GM18873 (cell line): Measurements from ENCODE around the gene CASKIN2.
"Not testable (repeated sequence)": the region's sequence is repeated elsewhere in the genome, so short reads cannot be mapped to it uniquely, and the experiment has no call there.

Experiments used
- ATAC-seq: cut with Tn5 transposase; IDR thresholded peaks from one replicate; pipeline ENCODE4 v1.9.1; 2021; ENCODE audit warnings: mild to moderate bottlenecking, moderate library complexity, moderate number of reproducible peaks; ENCODE audit not compliant: unreplicated experiment, low FRiP score

The CASKIN2 gene

GRCh38 chr17:75475144-75475835 is 40.0 kb downstream of the CASKIN2 start:
- no peak for ATAC-seq

- ATAC-seq, result no peak
Measured at GRCh38 chr17:75474736-75475135, 40.6 kb downstream of the CASKIN2 start.

DNA sequence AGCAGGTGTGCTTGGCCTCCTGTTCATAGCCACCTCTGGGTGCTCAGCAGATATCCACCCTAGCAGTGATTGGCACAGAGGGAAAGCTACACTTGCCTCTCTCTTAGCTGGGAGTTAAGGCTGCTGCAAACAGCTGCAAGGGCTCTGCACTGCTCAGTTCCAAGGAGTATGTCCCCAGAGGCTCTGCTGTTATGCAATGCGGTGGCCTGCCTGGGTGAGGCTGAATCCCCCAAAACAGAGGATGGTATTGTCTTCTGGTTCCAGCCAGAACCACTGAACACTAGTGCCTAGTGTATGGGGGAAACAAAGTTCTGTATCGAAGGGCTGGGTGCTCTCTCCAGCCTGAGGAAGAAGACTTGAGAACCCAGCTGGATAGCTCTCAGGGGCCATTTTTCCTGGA is 42.1 kb downstream of the CASKIN2 start:
- ATAC-seq, result no peak

DNA sequence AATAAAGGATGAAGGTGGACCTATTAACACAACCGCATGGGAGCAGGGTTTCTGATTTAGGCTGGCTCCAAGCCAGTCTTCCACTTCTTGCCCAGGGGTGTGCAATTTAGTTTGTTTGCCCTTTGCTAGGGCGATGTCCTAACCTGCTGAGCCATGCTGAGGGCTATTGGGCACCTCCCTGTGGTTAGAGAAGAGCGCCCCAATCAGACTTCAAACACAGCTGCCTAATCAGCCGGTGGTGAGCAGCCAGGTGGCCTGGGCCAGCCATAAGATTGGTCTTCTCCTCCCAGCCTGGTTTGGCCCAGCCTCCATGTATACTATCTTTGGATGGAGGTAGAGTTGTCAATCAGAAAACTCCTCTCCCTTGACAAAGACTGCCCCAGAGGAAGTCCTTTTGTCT is 43.2 kb downstream of the CASKIN2 start:
- ATAC-seq, result no peak

DNA sequence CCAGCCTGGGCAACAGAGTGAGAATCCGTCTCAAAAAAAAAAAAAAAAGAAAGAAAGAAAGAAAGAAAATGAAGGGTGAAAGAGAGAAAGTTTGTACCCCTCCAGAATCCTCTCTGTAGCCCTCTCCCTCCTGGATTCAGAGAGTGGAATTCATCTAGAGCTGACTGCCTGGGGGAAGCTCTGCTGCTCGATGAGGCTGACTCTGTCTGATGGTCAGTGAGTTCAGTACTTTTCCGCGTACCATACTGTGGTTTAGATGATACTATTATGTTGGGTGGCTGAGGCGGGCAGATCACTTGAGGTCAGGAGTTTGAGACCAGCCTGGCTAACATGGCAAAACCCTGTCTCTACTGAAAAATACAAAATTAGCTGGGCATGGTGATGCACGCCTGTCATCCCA is 44.1 kb downstream of the CASKIN2 start:
- ATAC-seq, result no peak

DNA sequence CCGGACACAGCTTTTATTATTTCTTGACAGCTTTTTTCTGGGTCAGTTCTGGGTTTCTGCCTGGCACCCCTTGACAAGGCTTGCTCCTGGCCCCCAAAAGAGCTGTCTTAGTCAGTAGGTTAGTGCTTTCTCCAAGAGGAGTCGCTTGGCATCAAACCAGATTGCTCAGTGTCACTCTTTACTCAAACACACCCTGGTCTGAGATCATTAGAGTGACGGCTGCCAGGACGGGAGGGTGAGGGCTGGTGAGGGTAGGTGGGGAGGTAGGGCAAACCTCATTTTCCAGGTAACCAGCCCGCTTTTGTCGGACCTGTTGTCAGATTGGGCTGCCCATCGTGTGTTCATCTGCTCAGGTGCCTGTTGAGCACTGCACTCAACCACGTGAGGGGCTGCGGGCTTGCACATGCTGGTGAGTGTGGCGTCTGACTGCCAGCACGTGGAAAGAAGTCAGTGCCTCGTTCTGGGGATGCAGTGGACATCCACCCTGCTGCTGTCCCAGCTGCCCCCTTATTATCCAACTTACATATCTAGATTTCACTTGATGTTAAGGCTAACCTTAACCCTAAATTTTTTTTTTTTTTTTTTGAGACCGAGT is 46.5 kb downstream of the CASKIN2 start:
- ATAC-seq, result no peak

DNA sequence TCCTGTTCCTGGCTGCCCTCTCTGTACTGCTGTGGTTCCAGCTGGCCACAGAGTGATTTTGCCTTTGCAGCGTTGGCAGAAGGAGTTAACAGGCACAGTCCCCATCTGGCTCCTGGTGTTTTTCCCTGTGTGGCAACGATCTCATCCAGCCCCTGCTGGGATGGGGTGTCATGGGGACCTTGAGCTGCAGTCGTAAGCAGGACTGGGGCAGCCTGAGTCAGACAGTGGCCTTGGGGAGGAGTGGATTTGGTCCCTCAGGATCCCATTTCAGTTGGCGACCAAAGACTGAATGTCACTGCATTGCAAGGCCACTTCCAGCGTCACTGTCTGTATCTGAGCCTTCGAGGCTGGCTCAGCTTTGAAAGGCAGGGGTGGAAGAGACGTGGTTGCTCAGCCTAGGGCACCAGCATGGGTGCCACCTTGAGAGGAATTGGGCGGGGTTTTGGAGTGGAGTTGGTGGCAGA is 47.0 kb downstream of the CASKIN2 start:
- ATAC-seq, result no peak

DNA sequence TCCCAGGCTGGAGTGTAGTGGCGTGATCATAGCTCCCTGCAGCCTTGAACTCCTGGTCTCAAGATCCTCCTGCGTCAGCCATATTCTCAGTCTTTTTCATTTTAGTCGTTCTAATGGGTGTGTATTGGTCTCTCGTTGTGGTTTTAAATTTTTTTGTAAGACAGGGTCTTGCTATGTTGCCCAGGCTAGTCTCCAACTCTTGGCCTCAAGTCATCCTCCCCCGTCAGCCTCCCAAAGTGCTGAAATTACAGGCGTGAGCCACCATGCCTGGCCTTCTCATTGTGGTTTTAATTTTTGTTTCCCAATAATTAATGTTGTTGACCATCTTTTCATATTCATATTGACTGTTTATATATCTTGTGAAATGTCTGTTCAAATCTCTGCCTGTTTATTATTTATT is 50.3 kb downstream of the CASKIN2 start:
- no peak for ATAC-seq

GRCh38 chr17:75463603-75464002 is 51.7 kb downstream of the CASKIN2 start:
- ATAC-seq, result no peak

GRCh38 chr17:75460295-75460694 is 55.0 kb downstream of the CASKIN2 start:
- ATAC-seq, result no peak

DNA sequence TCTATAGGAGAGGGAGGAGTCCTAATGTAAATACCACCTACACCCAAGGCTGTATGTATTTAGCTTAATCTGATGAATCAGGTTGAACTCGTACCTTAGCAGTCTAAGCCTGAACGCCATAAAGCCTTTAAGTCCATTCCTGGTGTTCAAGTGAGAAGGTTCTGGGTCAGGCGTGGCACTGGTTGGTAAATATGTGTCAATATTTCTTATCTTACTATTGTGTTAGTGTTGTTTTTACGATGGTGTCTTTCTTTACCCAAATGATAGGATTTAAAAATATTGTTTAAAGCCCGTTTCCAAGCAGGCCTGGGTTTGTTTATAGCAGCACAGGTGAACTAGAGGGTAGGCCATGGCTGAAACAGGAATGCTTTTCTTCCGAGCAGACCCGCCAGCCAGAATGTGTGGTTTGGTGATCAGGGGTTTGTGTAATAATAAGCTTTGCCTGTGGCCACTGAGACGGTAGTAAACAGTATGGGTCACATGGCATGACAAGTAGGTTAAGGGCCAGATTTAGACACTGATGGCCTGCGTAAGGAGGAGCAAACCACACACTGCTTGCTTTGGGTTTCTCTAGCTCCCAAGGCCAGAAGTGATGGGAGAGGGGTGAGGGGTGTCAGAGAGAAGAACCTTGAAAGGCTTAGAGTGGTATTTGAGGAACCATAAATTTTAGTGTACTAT is 55.6 kb downstream of the CASKIN2 start:
- no peak for ATAC-seq

GRCh38 chr17:75459246-75459589 is 56.1 kb downstream of the CASKIN2 start:
- ATAC-seq, result no peak

DNA sequence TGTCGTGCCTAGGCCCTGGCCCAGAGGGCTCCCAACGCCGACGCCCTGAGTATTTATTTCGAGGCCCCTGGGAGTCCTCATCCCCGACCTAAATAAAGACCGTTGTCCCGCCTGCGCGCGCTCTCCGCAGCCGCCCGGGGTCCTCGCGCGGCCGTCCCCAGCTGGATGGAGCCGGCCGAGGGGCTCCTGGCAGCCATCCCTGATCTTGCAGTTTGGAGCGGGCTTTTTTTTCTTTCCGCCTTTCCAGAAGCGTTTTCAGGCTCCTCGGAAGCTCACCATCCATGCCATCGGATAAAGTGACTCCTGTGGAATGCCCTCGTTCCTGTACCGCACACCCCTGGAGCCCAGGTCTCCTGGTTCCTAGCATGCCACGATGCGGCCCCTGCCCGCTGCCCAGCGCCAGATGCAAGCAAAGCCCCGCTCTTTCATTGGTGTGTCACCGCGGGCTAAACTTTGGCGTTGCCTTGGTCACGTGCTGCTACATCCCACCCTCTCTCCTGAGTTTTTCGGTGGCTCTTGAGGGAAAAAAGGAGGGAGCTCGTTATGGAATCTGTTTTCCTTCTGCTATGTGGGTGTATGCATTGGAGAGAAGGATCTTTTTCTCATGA is 58.2 kb downstream of the CASKIN2 start:
- ATAC-seq, result no peak

- ATAC-seq, result peak; percentile 87
Measured at GRCh38 chr17:75456417-75457046, 58.8 kb downstream of the CASKIN2 start, which contains the start of gene TMEM94. Gene TMEM94, plus strand, starts transcription at chr17:75456635. Its CDS starts 15,271 bp downstream, at chr17:75471906.

GRCh38 chr17:75456039-75456416 is 59.3 kb downstream of the CASKIN2 start:
- peak; percentile 3 for ATAC-seq

DNA sequence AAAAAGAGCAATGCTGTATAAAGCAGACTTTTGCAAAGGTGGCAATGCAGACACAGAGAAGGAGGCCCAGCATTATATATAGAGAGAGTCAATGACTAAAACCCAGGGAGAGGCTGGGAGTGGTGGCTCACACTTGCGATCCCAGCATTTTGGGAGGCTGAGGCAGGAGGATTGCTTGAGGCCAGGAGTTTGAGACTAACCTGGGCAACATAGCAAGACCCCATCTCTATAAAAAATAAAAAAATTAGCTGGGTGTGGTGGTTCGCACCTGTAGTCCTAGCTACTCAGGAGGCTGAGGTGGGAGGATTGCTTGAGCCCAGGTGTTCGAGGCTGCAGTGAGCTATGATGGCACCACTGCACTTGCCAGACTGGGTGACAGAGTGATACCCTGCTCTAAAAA is 60.7 kb downstream of the CASKIN2 start:
- ATAC-seq, result not testable (repeated sequence)

GRCh38 chr17:75454193-75454592 is 61.1 kb downstream of the CASKIN2 start:
- no peak for ATAC-seq

- no peak for ATAC-seq
Measured at GRCh38 chr17:75450270-75450669, 65.1 kb downstream of the CASKIN2 start.
